SK-N-SH (cell line): Measurements from ENCODE around the gene RBM18. TPM values are rescaled to one million over a fixed set of nuclear protein-coding genes. Genes with fewer than 3 reads are reported as not detected.

Source experiments
- CTCF ChIA-PET: fragments of 300-600, 350-600 bp; formaldehyde crosslinking; extraction: SDS; loops from one replicate; lab custom pipeline; 2021; lab: Yijun Ruan, JAX
- POLR2A ChIA-PET: fragments of 350-600 bp; sonication (Branson Sonifier 250); formaldehyde crosslinking; extraction: SDS; loops from one replicate; lab custom pipeline; 2020; ENCODE audit warnings: antibody characterized with exemption, inconsistent platforms; lab: Yijun Ruan, JAX
- DNase-seq: peaks from one replicate; pipeline ENCODE4 v3.0.0; 2012
- H2AFZ ChIP-seq: fragments of 200-600 bp; sonication (generic); 2 replicates; pipeline ENCODE4 v1.8.1; 2016; ENCODE audit warnings: antibody characterized with exemption, mild to moderate bottlenecking, low read depth
- H3F3A ChIP-seq: fragments of 200-600 bp; sonication (generic); replicated peaks from 2 replicates; pipeline ENCODE3; 2016; ENCODE audit warnings: antibody characterized with exemption, mild to moderate bottlenecking; ENCODE audit not compliant: insufficient read depth
- H3K27ac ChIP-seq, 2 experiments: fragments of 200-500 bp in 1 of 2; fragments of 200-600 bp in 1 of 2; sonication (Bioruptor generic) in 1 of 2; sonication (generic), shearing (Covaris generic) in 1 of 2; 2 replicates each; pipeline versions ENCODE4 v1.5.1 to v1.6.1; 2014 to 2016; ENCODE audit warnings: low read depth in 2 of 2, inconsistent platforms in 1 of 2, low read length in 1 of 2, mild to moderate bottlenecking in 1 of 2, mixed read lengths in 1 of 2
- H3K27me3 ChIP-seq: fragments of 200-600 bp; sonication (generic), shearing (Covaris generic); 2 replicates; pipeline ENCODE4 v1.6.1; 2016; ENCODE audit warnings: mixed run types; ENCODE audit not compliant: insufficient read depth
- H3K36me3 ChIP-seq, 2 experiments: fragments of 200-500 bp in 1 of 2; fragments of 200-600 bp in 1 of 2; sonication (Bioruptor generic) in 1 of 2; sonication (generic) in 1 of 2; replicated peaks in 1 of 2; 2 replicates each; pipeline versions ENCODE3 to v1.5.1; 2014 to 2016; ENCODE audit warnings: low read length in 1 of 2, mild to moderate bottlenecking in 1 of 2; ENCODE audit not compliant: insufficient read depth in 2 of 2, control insufficient read depth in 1 of 2
- H3K4me1 ChIP-seq, 2 experiments: fragments of 200-500 bp in 1 of 2; fragments of 200-600 bp in 1 of 2; sonication (Bioruptor generic) in 1 of 2; sonication (generic), shearing (Covaris generic) in 1 of 2; 2 replicates each; pipeline versions ENCODE4 v1.5.1 to v1.6.1; 2014 to 2016; ENCODE audit warnings: low read depth in 1 of 2, low read length in 1 of 2, mixed run types in 1 of 2; ENCODE audit not compliant: insufficient read depth in 2 of 2, control insufficient read depth in 1 of 2
- H3K4me2 ChIP-seq: fragments of 200-600 bp; sonication (generic), shearing (Covaris generic); 2 replicates; pipeline ENCODE4 v1.6.1; 2017; ENCODE audit warnings: mixed run types
- H3K4me3 ChIP-seq, 2 experiments: fragments of 200-500 bp in 1 of 2; fragments of 200-600 bp in 1 of 2; sonication (Bioruptor generic) in 1 of 2; sonication (generic), shearing (Covaris generic) in 1 of 2; 2 replicates each; pipeline versions ENCODE4 v1.5.1 to v1.8.1; 2014 to 2016; ENCODE audit warnings: low read depth in 2 of 2, inconsistent platforms in 1 of 2, low read length in 1 of 2, mild to moderate bottlenecking in 1 of 2, mixed read lengths in 1 of 2, moderate library complexity in 1 of 2
- H3K79me2 ChIP-seq: fragments of 200-600 bp; sonication (generic); 2 replicates; pipeline ENCODE4 v1.8.1; 2017; ENCODE audit warnings: mild to moderate bottlenecking; ENCODE audit not compliant: insufficient read depth
- H3K9ac ChIP-seq: fragments of 200-600 bp; sonication (generic); 2 replicates; pipeline ENCODE4 v1.6.1; 2017; ENCODE audit warnings: mixed run types
- H3K9me2 ChIP-seq: fragments of 200-600 bp; sonication (generic); 2 replicates; pipeline ENCODE4 v1.6.1; 2017; ENCODE audit warnings: mixed run types
- H3K9me3 ChIP-seq: fragments of 200-600 bp; sonication (generic); 2 replicates; pipeline ENCODE4 v1.6.1; 2017; ENCODE audit warnings: mixed run types, mild to moderate bottlenecking, moderate library complexity
- H4K20me1 ChIP-seq: fragments of 200-600 bp; sonication (generic); 2 replicates; pipeline ENCODE4 v1.6.1; 2017; ENCODE audit warnings: mild to moderate bottlenecking, mixed run types; ENCODE audit not compliant: insufficient read depth
- CTCF ChIP-seq: fragments of 200-600 bp; sonication (generic); IDR thresholded peaks from 2 replicates; pipeline ENCODE4 v1.6.1; 2017; ENCODE audit warnings: antibody characterized with exemption, mild to moderate bottlenecking, moderate library complexity
- EP300 ChIP-seq, 2 experiments: IDR thresholded peaks; 2 replicates each; pipeline versions ENCODE4 v1.4.0 to v1.6.1; 2012; ENCODE audit warnings: borderline replicate concordance in 1 of 2, low read depth in 1 of 2, low read length in 1 of 2
- EZH2phosphoT487 ChIP-seq: fragments of 200-600 bp; sonication (generic); IDR thresholded peaks from 2 replicates; pipeline ENCODE4 v1.6.1; 2017; ENCODE audit warnings: low read depth, mixed run types, mild to moderate bottlenecking, antibody characterized with exemption, moderate library complexity, borderline replicate concordance
- JUND ChIP-seq: IDR thresholded peaks from 2 replicates; pipeline ENCODE4 v1.4.0; 2012
- MAX ChIP-seq: IDR thresholded peaks from 2 replicates; pipeline ENCODE4 v1.4.0; 2012; ENCODE audit warnings: low read depth
- MEF2A ChIP-seq: IDR thresholded peaks from 2 replicates; pipeline ENCODE4 v1.4.0; 2012; ENCODE audit warnings: low read depth, borderline replicate concordance
- NRF1 ChIP-seq: IDR thresholded peaks from 2 replicates; pipeline ENCODE4 v1.6.1; 2012; ENCODE audit warnings: low read depth, mild to moderate bottlenecking, low read length
- RCOR1 ChIP-seq: fragments of 150-350 bp; IDR thresholded peaks from 2 replicates; pipeline ENCODE4 v1.6.1; 2017; ENCODE audit warnings: antibody characterized with exemption, low read length
- REST ChIP-seq: IDR thresholded peaks from 2 replicates; pipeline ENCODE4 v1.6.1; 2012; ENCODE audit warnings: mild to moderate bottlenecking, low read depth, low read length, moderate library complexity
- TAF1 ChIP-seq: IDR thresholded peaks from 2 replicates; pipeline ENCODE4 v1.6.1; 2012; ENCODE audit warnings: low read depth, mild to moderate bottlenecking, low read length, moderate library complexity, borderline replicate concordance
- TCF12 ChIP-seq: IDR thresholded peaks from 2 replicates; pipeline ENCODE4 v1.4.0; 2012
- USF2 ChIP-seq: fragments of 150-350 bp; IDR thresholded peaks from 2 replicates; pipeline ENCODE4 v1.6.1; 2017; ENCODE audit warnings: antibody characterized with exemption, low read length, low read depth, borderline replicate concordance
- ZBTB33 ChIP-seq: IDR thresholded peaks from 2 replicates; pipeline ENCODE4 v1.4.0; 2012; ENCODE audit warnings: low read depth, borderline replicate concordance
- WGBS: methylation state at CpG from one replicate; pipeline ENCODE4 v1.1.6; 2017; ENCODE audit warnings: low lambda C conversion rate; 5-methylcytosine and 5-hydroxymethylcytosine counted together
- polyA plus RNA-seq, 3 experiments: library from polyadenylated mRNA; depleted of rRNA; stranded (reverse); fragments of >200 nt; gene quantifications; 2 replicates each; pipeline ENCODE4 v1.2.3, GENCODE V29; 2012

The RBM18 gene
- polyA plus RNA-seq, 1 of the 3 experiments (the other 2 are of a cell fraction), result 8.2 TPM

- TF ChIP-seq REST (no peak), MEF2A (no peak), EZH2phosphoT487 (no peak), RCOR1 (no peak), TAF1 (no peak), ZBTB33 (no peak), USF2 (no peak)
Measured at GRCh38 chr9:122307061-122307460, 42.4 kb upstream of the RBM18 start (continued).

- H2AFZ ChIP-seq, result no peak overlapping the region
- no peak overlapping the region for H3K4me2 ChIP-seq
- H3K79me2 ChIP-seq, result no peaks in the 10 kb centered on the region
- 89% methylated on average over 5 of the region's 5 CpGs for WGBS
- no peaks in the 10 kb centered on the region for H4K20me1 ChIP-seq
- CTCF ChIA-PET, result no interaction called here
- POLR2A ChIA-PET, result no interaction called here
- H3K9me2 ChIP-seq, result no peaks in the 10 kb centered on the region
- no peak overlapping the region for H3K4me3 ChIP-seq
- H3F3A ChIP-seq, result peaks cover 12% of the 10 kb centered on the region
- H3K27me3 ChIP-seq, result no peaks in the 10 kb centered on the region
- H3K9ac ChIP-seq, result no peak overlapping the region
- 0 out of 4 replicates have a peak, but pooled peaks cover 0 to 4% of the 10 kb centered on the region in 2 experiments for H3K4me1 ChIP-seq
- no peak overlapping the region for H3K27ac ChIP-seq
- no peaks in the 10 kb centered on the region for H3K9me3 ChIP-seq
- peaks cover 14 to 25% of the 10 kb centered on the region in 2 experiments for H3K36me3 ChIP-seq
- TF ChIP-seq EP300 (IDR thresholded peaks at IDR 0.05; ENCODE audit: borderline replicate concordance in 1 of 2, low read depth in 1 of 2, low read length in 1 of 2), result no peak
- TF ChIP-seq JUND, result no peak
- TF ChIP-seq MAX, result no peak
- TF ChIP-seq CTCF, result no peak
- TF ChIP-seq NRF1, result no peak
- TF ChIP-seq TCF12, result no peak
- no peak for DNase-seq
Measured at GRCh38 chr9:122302237-122303093, 37.8 kb upstream of the RBM18 start.
